ENCODE data around the gene NAA60. TPM values are rescaled to one million over a fixed set of nuclear protein-coding genes. Genes with fewer than 3 reads are reported as not detected.

Gene NAA60
- total and polyA plus RNA-seq, 2 experiments from 2014 or later, result 32.4 to 36.5 TPM

GRCh38 chr16:3468501-3468900 is 25.0 kb downstream of the NAA60 start (continued):
- no peak for TF ChIP-seq CTCF (conservative IDR thresholded peaks at IDR 0.05; ENCODE audit: low read depth in 2 of 2)
- TF ChIP-seq JUNB (IDR thresholded peaks at IDR 0.05; ENCODE audit: unreplicated experiment), result no peak
- TF ChIP-seq ETS1 (IDR thresholded peaks at IDR 0.05), result no peak
- no peak for TF ChIP-seq CREB1 (CRISPR knock-in tag; IDR thresholded peaks at IDR 0.05; ENCODE audit: low read depth)
- no peak for TF ChIP-seq REST (IDR thresholded peaks at IDR 0.05; ENCODE audit: unreplicated experiment)

- H3K36me3 Mint-ChIP-seq (ENCODE audit: low read depth), result peaks cover 29% of the 10 kb centered on the region
- H3K27ac Mint-ChIP-seq, result no peak overlapping the region
- H3K27me3 Mint-ChIP-seq (ENCODE audit: insufficient read depth, low read depth, poor library complexity), result peaks cover 12% of the 10 kb centered on the region
- no peak for TF ChIP-seq EZH2phosphoT487 (IDR thresholded peaks at IDR 0.05; ENCODE audit: unreplicated experiment)
- no peak for TF ChIP-seq CREB1 (CRISPR knock-in tag; IDR thresholded peaks at IDR 0.05; ENCODE audit: low read depth)
- no peak for TF ChIP-seq CTCF (conservative IDR thresholded peaks at IDR 0.05; ENCODE audit: low read depth in 2 of 2)
- TF ChIP-seq EZH2 (IDR thresholded peaks at IDR 0.05; ENCODE audit: low read depth, unreplicated experiment), result no peak
- TF ChIP-seq JUNB (IDR thresholded peaks at IDR 0.05; ENCODE audit: unreplicated experiment), result no peak
- TF ChIP-seq STAT1 (IDR thresholded peaks at IDR 0.05; ENCODE audit: unreplicated experiment), result no peak
- no peak for TF ChIP-seq NANOG (IDR thresholded peaks at IDR 0.05; ENCODE audit: borderline replicate concordance)
- no peak for TF ChIP-seq POLR2AphosphoS5 (IDR thresholded peaks at IDR 0.05; ENCODE audit: low read depth)
- no peak for TF ChIP-seq ZNF331 (CRISPR knock-in tag; IDR thresholded peaks at IDR 0.05; ENCODE audit: low read depth)
- no peak for TF ChIP-seq ETS1 (IDR thresholded peaks at IDR 0.05)
- no peak for TF ChIP-seq REST (IDR thresholded peaks at IDR 0.05; ENCODE audit: unreplicated experiment)
Observed at GRCh38 chr16:3469736-3470135, 26.3 kb downstream of the NAA60 start.

More at GRCh38 chr16:3469736-3470135, 26.3 kb downstream of the NAA60 start:
- H2AFZ ChIP-seq, result no peak overlapping the region
- H4K20me1 ChIP-seq (replicated peaks; ENCODE audit: insufficient read depth), result peaks cover 26% of the 10 kb centered on the region
- no peak overlapping the region for H3K4me2 ChIP-seq
- no peak overlapping the region for H3K4me3 Mint-ChIP-seq
- H3K4me1 ChIP-seq (ENCODE audit: insufficient read depth), result peaks cover 12% of the 10 kb centered on the region
- H3K36me3 ChIP-seq (ENCODE audit: insufficient read depth), result no peaks in the 10 kb centered on the region
- no peak overlapping the region for H3K4me3 ChIP-seq
- H3K27ac ChIP-seq (ENCODE audit: low read depth), result no peak overlapping the region
- H3K9me3 Mint-ChIP-seq, result no peaks in the 10 kb centered on the region; the same call in 1 of the 3 replicates
- H3K27me3 ChIP-seq (ENCODE audit: insufficient read depth), result no peaks in the 10 kb centered on the region
- ATAC-seq, result no peak
- H3K79me2 ChIP-seq (replicated peaks; ENCODE audit: insufficient read depth), result peaks cover 97% of the 10 kb centered on the region
- no peaks in the 10 kb centered on the region for H3F3A ChIP-seq (replicated peaks; ENCODE audit: low read depth)
- DNase-seq (ENCODE audit: low spot score), result no peak
- H3K9me2 ChIP-seq (ENCODE audit: insufficient read depth), result no peaks in the 10 kb centered on the region
- H3K4me1 Mint-ChIP-seq, result peaks cover 45% of the 10 kb centered on the region

Data from GM23338 (cell line).